HG03196 (cell line): ENCODE results near the gene RAB3GAP1.

Experiments used
- ATAC-seq: cut with Tn5 transposase; IDR thresholded peaks from one replicate; pipeline ENCODE4 v1.9.1; 2021; ENCODE audit not compliant: unreplicated experiment

The RAB3GAP1 gene

DNA sequence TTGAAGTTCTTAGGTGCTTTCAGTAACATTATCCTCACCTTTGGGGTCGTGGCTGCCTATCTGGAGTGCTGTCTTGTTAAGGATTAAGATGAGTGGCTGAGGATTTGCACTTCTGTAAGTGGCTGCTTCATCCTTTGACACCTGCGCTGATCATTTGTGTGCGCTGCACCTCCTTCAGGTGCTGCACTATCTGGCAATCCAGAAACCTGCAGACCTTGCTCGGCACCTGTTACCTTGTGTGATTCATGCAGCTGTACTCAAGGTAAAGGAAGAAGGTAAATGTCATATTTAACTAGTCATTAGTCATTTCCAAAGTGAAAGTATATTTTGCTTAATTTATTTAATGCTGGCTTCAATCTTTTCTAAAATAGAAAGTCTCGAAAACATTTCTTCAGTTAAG lies 110.3 kb downstream of the RAB3GAP1 start:
- ATAC-seq: no peak

DNA sequence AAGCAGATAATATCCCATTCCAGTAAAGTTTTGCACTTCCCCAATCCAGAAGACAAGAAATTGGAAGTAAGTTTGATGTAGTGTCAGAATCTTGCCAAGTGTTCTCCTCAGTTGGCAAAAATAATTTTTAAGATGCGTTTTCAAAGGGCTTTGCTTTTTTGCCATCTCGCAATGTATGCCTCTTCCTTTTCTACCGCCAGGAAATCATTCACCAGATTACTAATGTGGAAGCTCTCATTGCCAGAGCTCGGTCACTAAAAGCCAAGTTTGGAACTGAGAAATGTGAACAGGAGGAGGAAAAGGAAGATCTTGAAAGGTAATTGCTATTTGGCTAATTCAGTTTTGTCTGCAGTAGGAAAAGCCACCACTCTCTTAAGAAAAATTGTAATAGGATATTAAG lies 110.7 kb downstream of the RAB3GAP1 start:
- no peak for ATAC-seq

DNA sequence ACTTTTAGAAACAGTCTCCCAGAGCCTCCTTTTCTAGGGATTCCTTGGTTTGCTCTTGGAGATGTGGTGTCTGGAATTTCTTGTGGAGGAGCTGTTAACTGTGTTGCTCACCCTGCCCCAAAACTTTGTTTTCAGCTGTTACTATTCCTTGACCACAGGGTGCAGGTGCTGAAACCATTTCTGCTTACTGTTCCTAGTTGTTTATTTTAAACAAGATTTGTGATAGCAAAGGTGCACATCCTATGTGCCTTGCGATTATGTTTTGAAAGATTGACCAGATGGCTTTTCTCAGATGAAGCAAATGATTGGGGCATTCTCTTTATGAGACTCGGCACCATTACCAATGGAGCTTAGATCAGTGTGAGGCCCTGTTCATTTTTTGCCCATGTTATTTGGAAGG lies 111.2 kb downstream of the RAB3GAP1 start:
- ATAC-seq: no peak

DNA sequence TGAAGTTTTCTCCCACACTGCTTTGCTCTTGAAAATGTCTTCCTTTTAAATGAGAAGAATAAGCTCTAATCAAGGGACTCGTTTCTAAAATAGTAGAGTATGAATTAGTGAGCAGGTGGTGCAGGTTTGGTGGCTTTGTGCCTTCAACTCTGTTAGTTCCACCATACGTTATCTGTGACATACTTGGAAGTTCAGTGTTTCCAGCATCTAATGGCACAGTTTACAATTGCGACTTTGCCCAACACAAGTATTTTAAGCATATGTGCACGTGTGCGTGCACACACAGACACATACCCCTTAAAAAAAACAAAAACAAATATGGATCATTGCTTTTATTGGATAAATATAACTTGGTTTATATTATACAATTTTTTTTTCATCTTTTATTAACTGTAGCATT lies 111.8 kb downstream of the RAB3GAP1 start:
- ATAC-seq: no peak

DNA sequence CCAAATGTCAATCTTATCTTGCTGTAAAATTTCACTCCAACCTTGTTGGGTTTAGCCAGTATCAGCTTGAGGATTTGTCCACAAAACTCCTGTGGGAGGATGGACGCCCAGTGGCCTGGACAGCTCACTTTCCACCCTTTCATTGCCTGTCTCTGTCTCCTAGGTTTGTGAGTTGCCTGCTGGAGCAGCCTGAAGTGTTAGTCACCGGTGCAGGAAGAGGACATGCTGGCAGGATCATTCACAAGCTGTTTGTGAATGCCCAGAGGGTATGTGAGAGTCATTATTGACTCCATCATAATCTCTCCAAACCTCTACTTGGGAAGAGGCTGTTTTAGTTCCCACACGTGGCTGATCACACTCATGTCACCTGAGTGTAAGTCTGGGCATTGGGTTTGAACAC lies 112.3 kb downstream of the RAB3GAP1 start:
- ATAC-seq: no peak

DNA sequence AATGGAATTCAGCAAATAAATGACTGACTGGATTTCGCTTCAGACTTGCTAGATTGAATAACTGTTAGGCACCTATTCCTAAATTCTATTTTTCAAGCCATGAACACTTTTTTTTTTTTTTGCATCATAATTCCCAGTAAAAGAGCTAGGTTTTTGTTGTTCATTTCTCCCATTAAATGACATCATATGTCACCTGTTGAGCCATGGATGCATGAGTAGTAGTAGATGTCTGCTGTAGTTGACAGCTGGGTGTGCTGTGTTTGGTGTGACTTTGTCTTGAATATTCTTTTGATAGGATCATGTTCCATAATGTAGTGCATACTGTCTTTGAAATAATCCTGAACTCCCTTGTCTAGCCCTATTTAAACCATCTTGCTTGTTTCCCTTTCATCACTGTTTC lies 115.2 kb downstream of the RAB3GAP1 start:
- ATAC-seq: no peak

DNA sequence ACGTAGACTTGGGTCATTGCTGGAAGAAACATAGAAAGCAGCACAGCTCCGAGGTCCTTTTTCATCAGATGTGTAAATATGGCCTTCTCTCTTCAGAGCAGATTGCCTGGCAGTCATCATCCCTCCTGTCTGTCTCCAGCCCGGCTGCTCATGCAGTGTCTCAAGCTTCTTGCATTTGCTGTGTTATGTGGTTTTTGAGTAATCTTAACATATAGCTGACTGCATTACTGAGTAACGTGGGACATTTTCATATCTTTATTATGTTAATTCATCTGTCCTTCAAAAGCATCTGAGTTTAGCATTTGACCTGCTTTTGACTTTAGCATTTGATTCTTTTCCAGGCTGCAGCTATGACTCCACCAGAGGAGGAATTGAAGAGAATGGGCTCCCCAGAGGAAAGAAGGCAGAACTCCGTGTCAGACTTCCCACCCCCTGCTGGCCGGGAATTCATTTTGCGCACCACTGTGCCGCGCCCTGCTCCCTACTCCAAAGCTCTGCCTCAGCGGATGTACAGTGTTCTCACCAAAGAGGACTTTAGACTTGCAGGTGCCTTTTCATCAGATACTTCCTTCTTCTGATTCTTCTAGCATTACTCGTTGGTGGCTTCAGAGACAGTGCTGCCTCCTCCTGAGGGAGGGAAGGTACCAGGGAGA lies 116.2 kb downstream of the RAB3GAP1 start:
- ATAC-seq: no peak

DNA sequence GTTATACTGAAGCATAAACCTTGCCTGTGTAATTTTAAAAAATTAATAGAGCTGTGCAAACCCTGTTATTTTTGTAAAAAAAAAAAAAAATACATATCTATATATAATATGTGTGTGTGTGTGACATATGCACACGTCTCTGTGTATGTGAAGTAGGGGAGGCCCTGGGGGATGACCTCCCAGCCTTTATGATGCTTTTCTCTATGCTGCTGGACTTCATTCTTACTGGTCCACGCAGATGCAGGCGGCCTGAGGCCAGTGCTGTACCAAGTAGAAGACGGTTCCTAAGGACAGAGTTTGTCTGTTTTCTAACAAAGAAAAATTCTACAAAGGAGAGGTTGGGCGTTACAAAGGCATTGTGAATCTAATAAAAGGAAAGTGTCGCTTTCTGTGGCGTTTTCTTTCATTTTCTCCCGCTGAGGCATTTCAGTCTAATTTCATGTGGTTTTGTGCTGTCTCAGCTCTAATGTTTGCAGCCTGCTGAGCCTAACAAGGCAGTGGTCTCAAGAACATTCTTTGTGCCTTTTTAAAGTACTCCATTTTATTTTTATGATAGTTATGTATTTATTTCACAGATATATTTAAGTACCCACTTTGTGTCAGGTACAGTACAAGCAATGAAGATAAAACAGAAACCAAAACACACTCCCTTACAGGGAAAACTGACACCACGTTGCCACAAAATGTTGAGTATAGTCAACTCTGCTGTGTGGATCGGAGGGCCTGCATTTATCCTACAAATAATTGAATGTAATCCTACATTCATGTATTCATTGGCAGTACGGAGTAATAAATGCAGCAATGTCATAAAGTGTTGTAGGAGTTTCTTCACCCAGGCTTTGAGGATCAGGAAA lies 118.0 kb downstream of the RAB3GAP1 start:
- no peak for ATAC-seq

DNA sequence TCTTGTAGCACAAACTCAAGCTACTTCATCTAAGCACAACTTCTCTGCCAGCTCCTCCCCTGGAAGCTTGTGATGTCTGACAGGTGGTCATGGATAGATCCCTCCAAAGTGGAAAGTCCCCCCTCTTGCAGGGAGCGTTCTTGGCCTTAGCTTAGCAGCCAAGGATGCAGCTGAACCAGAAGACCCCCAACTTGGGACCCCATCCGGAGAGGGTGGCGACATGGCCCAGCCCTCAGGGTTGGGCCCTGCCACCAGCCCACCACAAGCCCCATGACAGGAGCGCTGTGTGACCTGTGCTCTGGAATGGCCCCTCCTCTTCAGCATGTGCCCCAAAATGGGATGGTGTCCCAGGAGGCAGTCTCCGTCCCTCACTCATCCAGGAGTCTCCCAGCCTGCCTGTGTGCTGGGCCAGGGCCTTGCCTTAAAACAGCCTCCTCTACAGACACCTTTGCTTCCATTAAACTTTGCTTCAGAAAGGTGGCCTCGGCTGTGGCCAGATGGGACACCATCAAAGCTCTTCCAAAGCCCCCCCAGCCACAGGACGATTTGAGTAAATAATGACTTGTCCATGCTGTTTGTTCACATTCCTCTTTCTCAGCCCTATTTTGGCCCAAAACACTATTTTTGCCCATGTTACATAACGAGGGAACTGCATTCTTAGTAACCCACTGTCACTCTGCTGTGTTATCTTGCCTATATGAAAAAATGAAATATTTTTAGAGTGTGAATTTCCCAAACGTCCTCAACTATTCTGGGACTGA lies 122.1 kb downstream of the RAB3GAP1 start:
- ATAC-seq: no peak

DNA sequence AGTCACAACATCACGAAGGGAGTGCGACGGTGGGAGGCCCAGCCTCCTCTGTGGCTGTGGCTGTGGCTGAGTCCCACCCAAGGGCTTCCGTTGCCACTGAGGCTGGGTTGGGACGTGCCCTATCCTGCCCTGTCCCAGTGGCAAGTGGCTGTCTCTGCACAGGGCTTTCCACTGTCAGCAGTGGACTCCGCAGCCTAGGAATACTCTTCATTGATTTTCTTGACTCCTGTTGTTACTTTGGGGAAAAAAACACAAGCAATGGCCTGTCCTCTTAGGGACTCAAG lies 122.7 kb downstream of the RAB3GAP1 start:
- no peak for ATAC-seq

DNA sequence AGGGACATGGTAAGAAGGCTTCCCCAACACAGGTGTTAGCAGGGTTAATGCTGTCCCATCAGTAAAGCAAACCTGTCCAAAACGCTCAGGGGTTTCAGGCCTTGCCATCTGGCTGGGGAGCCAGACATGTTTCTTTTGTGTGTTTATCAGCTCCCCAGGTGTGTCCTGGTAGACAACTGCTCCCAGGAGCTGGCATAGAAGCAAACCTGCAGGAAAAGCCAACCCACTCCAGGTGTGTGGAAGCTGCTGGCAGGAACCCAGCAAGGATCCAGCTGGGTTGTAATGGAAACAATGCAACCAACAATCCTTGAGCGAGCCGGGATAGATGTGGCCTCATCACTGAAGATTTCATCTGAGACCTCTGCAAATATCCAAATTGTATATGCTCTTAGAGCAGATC lies 123.1 kb downstream of the RAB3GAP1 start:
- no peak for ATAC-seq

DNA sequence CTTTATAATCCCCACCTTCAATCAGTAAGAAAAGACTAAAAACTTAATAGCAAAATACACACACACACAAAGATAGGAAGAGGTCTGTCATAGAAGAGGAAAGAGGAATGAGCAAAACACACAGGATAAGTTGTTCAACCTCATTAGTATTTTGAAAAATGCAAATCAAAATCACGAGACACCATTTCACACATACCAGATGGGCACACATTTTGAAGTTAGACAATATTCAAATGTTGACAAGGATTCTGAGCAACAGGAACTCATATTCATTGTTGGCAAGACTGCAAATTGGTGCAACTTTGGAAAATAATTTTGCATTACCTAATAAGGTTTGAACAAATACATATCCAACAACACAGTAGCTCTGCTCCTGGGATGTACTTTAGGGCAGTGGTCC lies 127.6 kb downstream of the RAB3GAP1 start:
- ATAC-seq: no peak

DNA sequence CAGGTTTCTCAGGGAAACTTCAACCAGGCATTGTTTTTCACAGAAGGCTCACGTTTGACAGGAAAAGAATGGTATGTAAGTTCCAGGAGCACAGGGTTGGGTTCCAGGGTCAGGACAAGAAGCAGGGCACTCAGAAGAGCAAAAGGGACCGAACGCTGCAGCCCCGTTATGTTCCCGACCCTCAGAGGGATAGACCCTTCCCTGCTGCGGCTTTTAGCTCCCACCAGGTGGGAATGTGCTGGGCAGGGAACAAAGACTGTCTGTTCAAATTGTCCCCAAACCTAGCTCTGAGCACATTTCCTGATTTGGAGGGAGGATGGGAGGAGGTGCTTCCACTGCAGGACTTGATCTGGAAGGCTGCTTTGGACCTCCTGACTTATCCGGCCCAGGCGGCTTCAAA lies 130.1 kb downstream of the RAB3GAP1 start:
- no peak for ATAC-seq

DNA sequence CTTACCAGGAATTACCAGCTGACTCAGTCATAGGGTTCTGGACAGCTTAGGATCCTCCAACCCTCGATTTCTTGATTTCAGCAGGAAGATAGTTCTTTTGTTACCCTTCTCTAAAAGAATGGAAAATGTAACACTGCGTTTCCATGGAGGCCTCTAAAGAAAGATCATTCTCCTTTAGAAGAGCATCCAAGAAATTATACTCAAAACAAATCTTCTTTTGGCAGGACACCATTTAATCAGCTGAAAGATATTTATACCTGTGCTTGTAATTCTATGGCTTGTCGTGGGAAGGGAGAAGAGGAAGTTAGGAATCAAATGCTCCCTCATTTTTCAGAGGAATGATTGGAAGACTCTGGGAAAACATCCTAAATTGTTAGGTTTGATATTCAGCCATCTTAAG lies 130.5 kb downstream of the RAB3GAP1 start:
- ATAC-seq: no peak

DNA sequence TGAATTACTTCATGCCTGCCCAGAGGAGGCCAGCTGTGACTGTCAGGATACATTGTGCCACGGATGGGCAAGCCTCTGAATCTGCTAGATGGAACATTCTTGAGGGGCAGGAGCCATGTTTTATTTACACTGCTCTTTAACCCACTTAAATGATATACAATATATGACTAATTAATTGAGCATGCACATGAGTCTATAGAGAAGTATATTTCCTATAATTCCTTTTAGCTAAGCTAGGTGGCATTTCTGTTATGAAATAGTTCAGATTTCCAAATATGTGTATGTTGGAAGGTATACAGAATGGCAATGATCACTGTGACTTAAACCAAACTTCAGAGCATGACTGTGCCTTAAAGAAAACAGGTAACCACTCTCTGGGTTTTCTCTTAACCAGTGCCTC lies 131.7 kb downstream of the RAB3GAP1 start:
- ATAC-seq: no peak

DNA sequence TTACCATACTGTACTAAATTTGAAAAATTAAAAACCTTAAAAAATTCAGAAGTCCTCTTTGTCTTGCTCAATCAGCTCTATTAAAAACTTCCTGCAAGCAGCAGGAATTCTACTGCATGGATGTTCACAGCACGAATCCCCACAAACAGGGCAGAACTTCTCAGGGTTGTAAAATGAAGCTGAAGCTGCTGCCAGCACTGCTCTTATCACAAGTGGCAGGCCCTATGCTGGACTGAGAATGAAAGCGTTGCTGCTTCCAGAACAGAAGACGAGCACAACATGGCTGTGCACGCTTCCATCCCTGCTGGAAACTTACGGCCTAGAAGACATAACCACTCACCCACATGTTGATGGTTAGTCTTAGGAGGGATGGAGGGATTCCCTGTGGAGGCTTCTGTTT lies 134.0 kb downstream of the RAB3GAP1 start:
- ATAC-seq: no peak

DNA sequence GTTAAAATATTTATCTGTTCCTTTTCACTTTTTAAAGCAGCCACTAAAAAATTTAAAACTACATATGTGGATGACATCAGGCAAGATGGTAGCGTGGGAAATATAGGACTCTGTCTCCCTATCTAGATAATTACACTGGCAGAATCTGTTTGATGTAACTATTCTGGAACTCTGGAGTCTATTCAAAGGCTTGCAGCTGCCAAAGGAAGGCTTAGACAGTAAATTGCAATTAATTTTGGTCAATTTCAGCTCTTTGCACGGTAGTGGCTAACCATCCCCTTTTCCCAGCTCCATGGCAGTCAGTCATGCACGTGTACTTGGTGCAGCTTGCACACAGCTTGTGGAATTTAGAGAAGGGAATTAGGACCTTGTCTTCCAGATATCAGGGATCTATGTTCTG lies 135.2 kb downstream of the RAB3GAP1 start:
- no peak for ATAC-seq

DNA sequence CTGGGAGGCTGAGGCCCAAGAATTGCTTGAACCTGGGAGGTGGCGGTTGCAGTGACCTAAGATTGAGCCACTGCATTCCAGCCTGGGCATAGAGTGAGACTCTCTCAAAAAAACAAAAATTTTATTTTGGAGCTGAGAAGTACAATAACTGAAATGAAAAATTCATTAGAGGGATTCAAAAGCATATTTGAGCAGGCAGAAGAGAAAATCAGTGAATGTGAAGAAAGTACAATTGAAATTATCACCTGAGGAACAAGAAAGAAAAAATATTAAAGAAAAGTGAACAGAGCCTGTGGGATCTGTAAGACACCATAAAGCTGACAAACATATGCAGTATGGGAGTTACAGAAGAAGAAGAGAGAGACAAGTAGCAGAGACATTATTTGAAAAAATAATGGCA lies 137.1 kb downstream of the RAB3GAP1 start:
- no peak for ATAC-seq

DNA sequence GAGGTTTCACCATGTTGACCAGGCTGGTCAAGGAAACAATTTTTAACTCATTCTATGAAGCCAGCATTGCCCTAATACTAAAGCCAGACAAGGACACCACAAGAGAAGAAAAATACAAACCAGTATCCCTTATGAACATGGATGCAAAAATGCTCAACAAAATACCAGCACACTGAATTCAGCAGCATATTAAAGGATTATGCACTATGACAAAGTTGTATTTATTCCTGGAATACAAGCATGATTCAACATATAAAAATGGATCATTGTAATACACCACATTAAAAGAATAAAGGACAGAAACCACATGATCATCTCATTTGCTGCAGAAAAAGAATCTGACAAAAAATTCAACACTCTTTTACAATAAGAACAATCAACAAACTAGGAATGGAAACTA lies 138.7 kb downstream of the RAB3GAP1 start:
- no peak for ATAC-seq

DNA sequence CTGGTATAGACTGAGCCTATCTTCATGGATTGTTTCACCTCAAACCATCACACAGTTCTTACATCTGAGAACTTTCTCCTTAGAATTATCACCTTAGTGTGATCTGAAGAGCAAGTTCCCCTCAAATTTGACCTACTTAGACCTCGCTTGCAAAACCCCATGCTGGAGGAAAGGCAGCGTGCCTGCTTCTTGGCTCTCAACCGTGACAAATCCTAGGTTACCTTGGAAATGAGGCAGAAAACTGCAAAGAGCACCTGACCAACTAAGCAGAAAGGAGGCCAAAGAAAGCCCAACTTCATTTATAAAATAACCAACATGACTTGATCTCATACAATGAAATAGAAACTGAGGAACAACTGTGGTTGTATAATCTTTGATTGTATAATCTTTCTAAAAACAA lies 146.4 kb downstream of the RAB3GAP1 start:
- no peak for ATAC-seq

DNA sequence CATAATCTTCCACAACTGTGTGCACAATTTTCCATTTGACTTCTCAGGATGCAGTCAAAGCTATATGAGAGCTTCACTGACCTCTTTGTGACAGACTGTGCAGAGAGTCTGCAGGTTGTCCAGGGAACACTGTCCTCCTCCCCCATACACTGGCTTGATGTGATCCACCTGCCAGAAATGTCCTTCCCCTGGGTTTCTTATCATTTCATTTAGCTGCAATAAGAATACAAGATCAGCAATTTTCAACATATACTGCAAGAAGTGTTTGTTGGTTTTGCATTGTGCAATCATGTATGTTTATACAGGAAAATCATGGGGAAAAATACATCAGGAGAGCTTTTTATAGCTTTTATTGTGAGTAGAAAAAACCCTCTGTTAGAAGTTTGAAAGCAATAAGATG lies 150.7 kb downstream of the RAB3GAP1 start:
- no peak for ATAC-seq

DNA sequence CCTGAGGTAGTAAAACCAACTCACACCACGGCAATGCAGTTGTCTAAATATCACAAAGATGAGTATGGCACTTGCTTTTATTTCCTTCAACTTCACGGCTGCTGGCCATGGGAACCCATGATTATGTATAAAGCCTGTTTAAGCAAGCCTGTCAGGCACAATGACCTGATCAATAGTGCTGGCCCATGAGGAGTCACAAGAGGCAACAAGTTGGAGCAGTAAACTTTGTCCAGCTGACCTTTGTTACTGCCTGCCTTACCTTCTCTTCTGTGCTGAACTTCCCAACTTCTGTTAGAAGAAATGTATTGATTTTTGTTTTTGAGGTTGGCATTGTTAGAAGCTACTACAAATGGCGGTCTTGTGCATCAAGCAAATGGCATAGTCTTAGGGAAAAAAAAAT lies 151.9 kb downstream of the RAB3GAP1 start:
- ATAC-seq: no peak
